Vagina (tissue), 2 donors: ENCODE results near the gene BNIP1. TPM values are rescaled to one million over a fixed set of nuclear protein-coding genes. Genes with fewer than 3 reads are reported as not detected.

Experiments
- DNase-seq, 2 donors: peaks; one replicate each; pipeline ENCODE4 v3.0.0-alpha.2; 2017; ENCODE audit errors: extremely low spot score in 2 of 2
- H3K27ac ChIP-seq: fragments of 200-600 bp; sonication (generic); one replicate; pipeline ENCODE4 v1.5.1; 2019
- H3K27me3 ChIP-seq: fragments of 200-600 bp; sonication (generic); one replicate; pipeline ENCODE4 v1.5.1; 2019
- H3K36me3 ChIP-seq, 2 donors: fragments of 200-600 bp; sonication (generic); one replicate each; pipeline ENCODE4 v1.5.1; 2017 to 2019
- H3K4me1 ChIP-seq: fragments of 200-600 bp; sonication (generic); one replicate; pipeline ENCODE4 v1.5.1; 2019
- H3K4me3 ChIP-seq, 2 donors: fragments of 200-600 bp; sonication (generic); 1 replicate in 1 of 2; 2 replicates in 1 of 2; pipeline ENCODE4 v1.5.1; 2016 to 2019
- H3K9me3 ChIP-seq: fragments of 200-600 bp; sonication (generic); one replicate; pipeline ENCODE4 v1.5.1; 2019
- CTCF ChIP-seq, 3 experiments: fragments of 450-650 bp in 2 of 3; fragments of 200-600 bp in 1 of 3; sonication (generic) in 1 of 3; IDR thresholded peaks; one replicate each; pipeline ENCODE4 v1.5.1; 2017 to 2019; ENCODE audit warnings: antibody characterized with exemption in 3 of 3, mild to moderate bottlenecking in 2 of 3, moderate library complexity in 2 of 3
- POLR2A ChIP-seq, 2 donors: fragments of 450-650 bp; IDR thresholded peaks; one replicate each; pipeline ENCODE4 v1.6.1; 2017; ENCODE audit warnings: antibody characterized with exemption in 2 of 2, mild to moderate bottlenecking in 2 of 2, moderate library complexity in 2 of 2
- POLR2AphosphoS5 ChIP-seq, 2 donors: sonication (generic); formaldehyde crosslinking; IDR thresholded peaks; one replicate each; pipeline ENCODE4 v1.9.0; 2017; ENCODE audit warnings: antibody characterized with exemption in 2 of 2, mild to moderate bottlenecking in 2 of 2, low read depth in 1 of 2; ENCODE audit not compliant: insufficient read depth in 1 of 2
- intact Hi-C: fragments of 100-400 bp; cut with DNase I; formaldehyde crosslinking; loops from one replicate; pipeline ENCODE4 v1.15.1; 2023
- total RNA-seq: library from RNA; depleted of rRNA; stranded (reverse); fragments of >200 nt; gene quantifications from one replicate; pipeline ENCODE4 v1.2.3, GENCODE V29; 2016

The BNIP1 gene
- total RNA-seq, 1 donor from 2014 or later = 12.5 TPM

GRCh38 chr5:173138707-173139106, 5.6 kb upstream of the BNIP1 start:
- no peak for DNase-seq
- H3K9me3 ChIP-seq = no peaks in the 10 kb centered on the region
- peaks cover 0 to 18% of the 10 kb centered on the region in 2 donors for H3K36me3 ChIP-seq
- no peaks in the 10 kb centered on the region for H3K4me1 ChIP-seq
- no peaks in the 10 kb centered on the region for H3K27me3 ChIP-seq
- H3K27ac ChIP-seq = no peak overlapping the region
- TF ChIP-seq POLR2AphosphoS5 (IDR thresholded peaks at IDR 0.05; ENCODE audit: insufficient read depth in 1 of 2, low read depth in 1 of 2) (no peak), CTCF (IDR thresholded peaks at IDR 0.05) (no peak), POLR2A (IDR thresholded peaks at IDR 0.05) (no peak)
- intact Hi-C loops = no loop called here
- H3K4me3 ChIP-seq = no peak overlapping the region

GRCh38 chr5:173139631-173140030, 4.7 kb upstream of the BNIP1 start:
- Histone ChIP-seq H3K27me3 (no peaks in the 10 kb centered on the region), H3K4me1 (no peaks in the 10 kb centered on the region), H3K27ac (no peak overlapping the region), H3K4me3 (no peak overlapping the region), H3K9me3 (no peaks in the 10 kb centered on the region), H3K36me3 (peaks cover 0 to 9% of the 10 kb centered on the region in 2 donors)
- no peak for TF ChIP-seq POLR2AphosphoS5 (IDR thresholded peaks at IDR 0.05; ENCODE audit: insufficient read depth in 1 of 2, low read depth in 1 of 2)
- no peak for TF ChIP-seq POLR2A (IDR thresholded peaks at IDR 0.05)
- no peak for TF ChIP-seq CTCF (IDR thresholded peaks at IDR 0.05)
- DNase-seq = no peak
- intact Hi-C loops = loop anchor here (10.0 kb wide), 2 partner anchors 155 to 425 kb away; partner anchors contain the start of gene ATP6V0E1

GRCh38 chr5:173140769-173141168, 3.6 kb upstream of the BNIP1 start:
- intact Hi-C loops = loop anchor here (10.0 kb wide), 2 partner anchors 156 to 426 kb away; partner anchors contain the start of gene ATP6V0E1
- H3K4me1 ChIP-seq = peaks cover 9% of the 10 kb centered on the region
- TF ChIP-seq POLR2A (IDR thresholded peaks at IDR 0.05) (no peak), POLR2AphosphoS5 (IDR thresholded peaks at IDR 0.05; ENCODE audit: insufficient read depth in 1 of 2, low read depth in 1 of 2) (no peak), CTCF (IDR thresholded peaks at IDR 0.05) (no peak)
- peaks cover 0 to 7% of the 10 kb centered on the region in 2 donors for H3K36me3 ChIP-seq
- no peak overlapping the region for H3K27ac ChIP-seq
- H3K4me3 ChIP-seq = no peak overlapping the region
- no peak for DNase-seq
- no peaks in the 10 kb centered on the region for H3K9me3 ChIP-seq
- H3K27me3 ChIP-seq = no peaks in the 10 kb centered on the region

- Histone ChIP-seq H3K27ac (no peak overlapping the region), H3K27me3 (no peaks in the 10 kb centered on the region), H3K4me1 (peaks cover 9% of the 10 kb centered on the region), H3K36me3 (peaks cover 0 to under 1% of the 10 kb centered on the region in 2 donors), H3K9me3 (no peaks in the 10 kb centered on the region), H3K4me3 (no peak overlapping the region)
- no peak for DNase-seq
- intact Hi-C loops = loop anchor here (10.0 kb wide), 2 partner anchors 159 to 429 kb away; partner anchors contain the start of gene ATP6V0E1
- no peak for TF ChIP-seq CTCF (IDR thresholded peaks at IDR 0.05)
- TF ChIP-seq POLR2AphosphoS5 (IDR thresholded peaks at IDR 0.05; ENCODE audit: insufficient read depth in 1 of 2, low read depth in 1 of 2) = no peak
- no peak for TF ChIP-seq POLR2A (IDR thresholded peaks at IDR 0.05)
Observed at GRCh38 chr5:173143567-173143966, 764 bp upstream of the BNIP1 start.

- Histone ChIP-seq H3K27me3 (no peaks in the 10 kb centered on the region), H3K4me3 (no peak overlapping the region), H3K9me3 (no peaks in the 10 kb centered on the region), H3K36me3 (peaks cover 0 to 12% of the 10 kb centered on the region in 2 donors), H3K4me1 (peaks cover 9% of the 10 kb centered on the region), H3K27ac (no peak overlapping the region)
- intact Hi-C loops = loop anchor here (10.0 kb wide), 2 partner anchors 164 to 434 kb away; partner anchors contain the start of gene ATP6V0E1
- no peak for DNase-seq
- TF ChIP-seq POLR2AphosphoS5 (IDR thresholded peaks at IDR 0.05; ENCODE audit: insufficient read depth in 1 of 2, low read depth in 1 of 2) (no peak), CTCF (IDR thresholded peaks at IDR 0.05) (no peak), POLR2A (IDR thresholded peaks at IDR 0.05) (no peak)
Observed at GRCh38 chr5:173148354-173148753, 4.0 kb downstream of the BNIP1 start.
